Calu3 (cell line): ENCODE data around the gene PLEKHA6. TPM values are rescaled to one million over a fixed set of nuclear protein-coding genes. Genes with fewer than 3 reads are reported as not detected.
A peak's percentile ranks its signal among the peaks of the same experiment; 100 is the strongest.
"Not testable (repeated sequence)": the region's sequence is repeated elsewhere in the genome, so short reads cannot be mapped to it uniquely, and the experiment has no call there.

Experiments used
- BruUV-seq: library from RNA; stranded (reverse); fragments of 400-500 nt; replicated peaks from 2 replicates; lab custom pipeline; 2021; lab: Mats Ljungman, UMichigan
- CTCF ChIA-PET: fragments of 300-600 bp; sonication (Branson Sonifier 250); formaldehyde crosslinking; loops from one replicate; lab custom pipeline; 2022; ENCODE audit warnings: antibody characterized with exemption; lab: Charles Lee
- DNase-seq: peaks from one replicate; pipeline ENCODE4 v3.0.0; 2022
- H3K27ac Mint-ChIP-seq: one replicate; pipeline ENCODE4 v1.8.0; 2022; ENCODE audit warnings: mixed read lengths; ENCODE audit not compliant: unreplicated experiment
- H3K27me3 Mint-ChIP-seq: one replicate; pipeline ENCODE4 v1.8.0; 2022; ENCODE audit warnings: mixed read lengths; ENCODE audit not compliant: unreplicated experiment
- H3K36me3 Mint-ChIP-seq: one replicate; pipeline ENCODE4 v1.8.0; 2022; ENCODE audit warnings: mild to moderate bottlenecking, moderate library complexity, mixed read lengths; ENCODE audit not compliant: insufficient read depth, unreplicated experiment
- H3K4me1 Mint-ChIP-seq: one replicate; pipeline ENCODE4 v1.8.0; 2022; ENCODE audit warnings: mild to moderate bottlenecking, low read depth, mixed read lengths; ENCODE audit not compliant: unreplicated experiment
- H3K4me3 Mint-ChIP-seq: one replicate; pipeline ENCODE4 v1.8.0; 2022; ENCODE audit warnings: mild to moderate bottlenecking, low read depth, moderate library complexity, mixed read lengths; ENCODE audit not compliant: unreplicated experiment
- H3K9me3 Mint-ChIP-seq: one replicate; pipeline ENCODE4 v1.8.0; 2022; ENCODE audit warnings: low read depth, mixed read lengths; ENCODE audit not compliant: unreplicated experiment
- intact Hi-C: fragments of 100-400 bp; cut with micrococcal nuclease; formaldehyde crosslinking; loops from one replicate; pipeline ENCODE4 v1.10.0; 2022; ENCODE audit not compliant: unreplicated experiment
- total RNA-seq: library from RNA; stranded (reverse); gene quantifications from 2 replicates; pipeline ENCODE4 v1.2.3, GENCODE V29; 2022
- TF ChIP-seq, protein P1 (sequence below): fragments of 200-600 bp; IDR thresholded peaks from one replicate; pipeline ENCODE4 v1.8.0; 2022; ENCODE audit warnings: antibody characterized with exemption; ENCODE audit not compliant: unreplicated experiment

Gene PLEKHA6
- total RNA-seq, 1 experiment from 2014 or later, result 101 TPM

DNA sequence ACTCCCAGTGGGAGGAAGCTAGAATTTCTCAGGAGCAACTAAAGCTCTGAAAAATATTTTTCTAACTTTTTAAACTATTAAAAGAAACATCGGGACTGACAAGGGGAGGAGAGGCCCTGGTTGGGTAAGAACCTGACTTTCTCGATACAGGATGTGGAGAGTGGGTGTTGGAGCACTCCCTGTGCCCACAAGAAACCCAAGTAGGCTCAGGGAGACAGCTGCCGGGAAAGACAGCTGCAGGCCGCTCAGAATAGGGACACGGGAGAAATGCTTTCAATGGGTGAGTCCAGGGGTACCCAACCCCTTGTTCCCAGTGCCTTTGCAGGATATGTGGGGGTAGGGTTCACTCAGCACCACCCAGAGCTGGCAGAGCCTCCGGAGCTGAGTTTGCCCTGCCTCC, 43.6 kb downstream of the PLEKHA6 start:
- no peak overlapping the region for H3K4me3 Mint-ChIP-seq
- CTCF ChIA-PET, result no interaction called here
- intact Hi-C loops, result no loop called here
- H3K9me3 Mint-ChIP-seq, result no peaks in the 10 kb centered on the region
- no peak overlapping the region for H3K27ac Mint-ChIP-seq
- peaks cover 57% of the 10 kb centered on the region for H3K4me1 Mint-ChIP-seq
- H3K36me3 Mint-ChIP-seq, result peaks cover 4% of the 10 kb centered on the region
- H3K27me3 Mint-ChIP-seq, result no peaks in the 10 kb centered on the region
- BruUV-seq, result no TSS peak
- TF ChIP-seq, protein P1, sequence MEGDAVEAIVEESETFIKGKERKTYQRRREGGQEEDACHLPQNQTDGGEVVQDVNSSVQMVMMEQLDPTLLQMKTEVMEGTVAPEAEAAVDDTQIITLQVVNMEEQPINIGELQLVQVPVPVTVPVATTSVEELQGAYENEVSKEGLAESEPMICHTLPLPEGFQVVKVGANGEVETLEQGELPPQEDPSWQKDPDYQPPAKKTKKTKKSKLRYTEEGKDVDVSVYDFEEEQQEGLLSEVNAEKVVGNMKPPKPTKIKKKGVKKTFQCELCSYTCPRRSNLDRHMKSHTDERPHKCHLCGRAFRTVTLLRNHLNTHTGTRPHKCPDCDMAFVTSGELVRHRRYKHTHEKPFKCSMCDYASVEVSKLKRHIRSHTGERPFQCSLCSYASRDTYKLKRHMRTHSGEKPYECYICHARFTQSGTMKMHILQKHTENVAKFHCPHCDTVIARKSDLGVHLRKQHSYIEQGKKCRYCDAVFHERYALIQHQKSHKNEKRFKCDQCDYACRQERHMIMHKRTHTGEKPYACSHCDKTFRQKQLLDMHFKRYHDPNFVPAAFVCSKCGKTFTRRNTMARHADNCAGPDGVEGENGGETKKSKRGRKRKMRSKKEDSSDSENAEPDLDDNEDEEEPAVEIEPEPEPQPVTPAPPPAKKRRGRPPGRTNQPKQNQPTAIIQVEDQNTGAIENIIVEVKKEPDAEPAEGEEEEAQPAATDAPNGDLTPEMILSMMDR, result no peak
- no peak for DNase-seq

DNA sequence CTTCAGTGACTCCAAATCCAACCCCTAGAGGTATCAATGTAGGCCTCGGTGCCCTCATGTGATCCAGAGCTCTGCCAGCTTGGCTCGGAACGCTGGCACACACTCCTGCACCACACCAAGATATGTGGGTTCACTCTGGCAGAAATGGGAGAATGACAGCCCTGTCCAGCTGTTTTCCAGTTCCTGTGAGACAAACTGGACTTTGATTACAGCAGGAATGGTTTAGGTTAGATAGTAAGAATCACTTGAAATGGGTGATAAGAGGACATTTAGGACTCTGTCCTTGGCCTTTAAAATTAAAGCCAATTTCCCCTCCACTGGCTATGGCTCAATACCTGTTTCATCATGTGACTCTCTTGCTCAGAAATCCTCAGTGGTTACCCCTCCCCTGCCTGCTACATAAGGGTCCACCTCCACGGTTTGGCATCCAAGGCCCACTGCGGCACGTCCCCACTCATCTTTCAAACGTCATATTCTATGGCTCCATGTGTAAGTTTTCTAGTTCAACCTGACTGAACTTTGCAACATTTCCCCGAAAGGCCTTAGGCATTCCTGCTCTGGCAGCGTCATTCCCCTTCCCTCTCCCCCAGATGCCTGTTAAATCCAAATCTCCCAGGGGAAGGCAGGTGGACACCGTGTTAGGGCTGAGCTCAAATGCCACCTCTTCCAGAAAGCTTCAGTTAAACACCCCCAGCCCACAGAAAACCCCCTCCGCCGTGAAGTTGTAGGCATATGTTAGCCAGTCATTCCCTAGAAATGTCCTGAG, 44.7 kb downstream of the PLEKHA6 start:
- intact Hi-C loops, result no loop called here
- Mint-ChIP-seq H3K36me3 (peaks cover 4% of the 10 kb centered on the region), H3K4me3 (no peak overlapping the region), H3K9me3 (no peaks in the 10 kb centered on the region), H3K27ac (peak overlapping the region; percentile 38), H3K4me1 (peaks cover 46% of the 10 kb centered on the region), H3K27me3 (no peaks in the 10 kb centered on the region)
- TF ChIP-seq, protein P1, result no peak
- CTCF ChIA-PET, result no interaction called here
- no TSS peak for BruUV-seq
- DNase-seq, result no peak

DNA sequence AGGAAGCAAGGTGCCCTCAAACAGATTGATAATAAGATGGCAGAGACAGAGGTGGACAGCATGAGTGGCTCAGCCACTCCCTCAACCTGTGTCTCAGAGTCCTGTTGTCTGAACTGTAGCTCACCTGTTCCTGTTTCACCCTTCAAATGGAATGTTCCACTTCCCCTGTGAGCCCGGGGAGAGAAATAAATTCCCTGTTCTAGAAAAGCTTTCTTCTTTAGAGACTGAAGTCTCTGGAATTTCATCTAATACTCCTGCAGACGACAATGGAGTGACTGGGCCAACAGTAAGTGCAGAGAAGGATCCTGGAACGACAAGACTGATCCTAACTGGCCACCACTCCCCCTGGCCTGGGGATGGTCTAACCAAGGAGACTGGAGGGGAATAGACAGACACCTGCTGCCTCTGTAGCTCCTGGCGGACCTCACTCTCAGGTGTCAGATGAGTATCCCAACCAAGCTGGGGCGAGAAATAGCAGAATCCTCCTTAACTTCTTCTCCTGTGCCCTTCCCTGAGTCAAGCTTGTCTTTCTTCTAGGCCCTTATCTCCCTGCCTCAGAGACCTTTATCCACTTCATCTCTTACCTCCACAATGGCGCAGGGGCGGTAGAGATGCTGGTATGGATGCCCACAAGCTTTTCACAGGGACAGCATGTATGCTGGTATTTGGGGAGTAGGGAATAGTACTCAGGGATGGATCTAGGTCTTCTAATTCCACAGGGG, 45.4 kb downstream of the PLEKHA6 start:
- TF ChIP-seq, protein P1, result no peak
- Mint-ChIP-seq H3K36me3 (peaks cover 4% of the 10 kb centered on the region), H3K27ac (no peak overlapping the region), H3K9me3 (no peaks in the 10 kb centered on the region), H3K4me3 (no peak overlapping the region), H3K27me3 (no peaks in the 10 kb centered on the region), H3K4me1 (peaks cover 38% of the 10 kb centered on the region)
- no peak for DNase-seq
- intact Hi-C loops, result no loop called here
- no TSS peak for BruUV-seq
- CTCF ChIA-PET, result no interaction called here

DNA sequence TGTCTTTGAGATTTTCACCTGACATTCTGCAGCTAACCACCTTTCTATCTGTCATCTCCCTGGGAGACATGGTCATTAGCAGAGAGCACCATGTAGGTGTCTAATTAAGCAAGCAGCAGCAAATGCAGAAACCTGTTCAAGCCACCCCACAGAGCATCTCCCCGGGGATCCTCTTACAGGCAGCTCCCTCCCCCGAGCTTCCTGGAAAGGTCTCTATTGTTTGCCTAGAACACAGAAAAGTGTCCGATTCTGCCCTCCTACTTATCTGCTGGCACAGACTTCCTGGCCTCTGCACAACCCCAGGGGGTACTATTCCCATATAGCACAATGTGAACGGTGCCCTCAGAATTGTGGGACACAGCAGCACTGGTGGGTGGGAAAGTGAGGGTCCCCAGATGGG, 46.1 kb downstream of the PLEKHA6 start:
- intact Hi-C loops, result no loop called here
- CTCF ChIA-PET, result no interaction called here
- DNase-seq, result no peak
- H3K36me3 Mint-ChIP-seq, result peaks cover 4% of the 10 kb centered on the region
- H3K27ac Mint-ChIP-seq, result no peak overlapping the region
- BruUV-seq, result no TSS peak
- H3K27me3 Mint-ChIP-seq, result no peaks in the 10 kb centered on the region
- peaks cover 32% of the 10 kb centered on the region for H3K4me1 Mint-ChIP-seq
- no peak overlapping the region for H3K4me3 Mint-ChIP-seq
- no peaks in the 10 kb centered on the region for H3K9me3 Mint-ChIP-seq
- TF ChIP-seq, protein P1, result no peak

DNA sequence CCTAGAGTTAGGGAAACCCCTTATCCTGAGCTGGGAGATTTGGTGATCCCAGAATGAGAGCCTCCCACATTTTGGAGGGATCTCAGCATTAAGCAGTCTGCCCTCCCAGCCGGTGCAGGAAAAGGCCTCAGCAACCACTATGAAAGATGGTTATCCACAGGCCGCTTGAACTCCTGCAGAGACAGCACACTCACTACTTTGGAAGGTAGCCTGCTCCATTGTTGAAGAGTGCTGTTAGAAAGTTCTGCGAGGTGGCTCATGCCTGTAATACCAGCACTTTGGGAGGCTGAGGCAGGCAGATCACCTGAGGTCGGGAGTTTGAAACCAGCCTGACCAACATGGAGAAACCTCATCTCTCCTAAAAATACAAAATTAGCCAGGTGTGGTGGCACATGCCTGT, 48.8 kb downstream of the PLEKHA6 start:
- CTCF ChIA-PET, H3K27me3 Mint-ChIP-seq, H3K27ac Mint-ChIP-seq, H3K36me3 Mint-ChIP-seq, BruUV-seq, intact Hi-C loops, DNase-seq, H3K9me3 Mint-ChIP-seq, H3K4me3 Mint-ChIP-seq: not testable (repeated sequence)
- H3K4me1 Mint-ChIP-seq, result peaks cover 39% of the 10 kb centered on the region
